Calu3 (cell line): Measurements from ENCODE around the gene TPSB2. TPM values are rescaled to one million over a fixed set of nuclear protein-coding genes. Genes with fewer than 3 reads are reported as not detected.
A peak's percentile ranks its signal among the peaks of the same experiment; 100 is the strongest.

ENCODE experiments used
- BruUV-seq: library from RNA; stranded (reverse); fragments of 400-500 nt; replicated peaks from 2 replicates; lab custom pipeline; 2021; lab: Mats Ljungman, UMichigan
- CTCF ChIA-PET: fragments of 300-600 bp; sonication (Branson Sonifier 250); formaldehyde crosslinking; loops from one replicate; lab custom pipeline; 2022; ENCODE audit warnings: antibody characterized with exemption; lab: Charles Lee
- DNase-seq: peaks from one replicate; pipeline ENCODE4 v3.0.0; 2022
- H3K27ac Mint-ChIP-seq: one replicate; pipeline ENCODE4 v1.8.0; 2022; ENCODE audit warnings: mixed read lengths; ENCODE audit not compliant: unreplicated experiment
- H3K27me3 Mint-ChIP-seq: one replicate; pipeline ENCODE4 v1.8.0; 2022; ENCODE audit warnings: mixed read lengths; ENCODE audit not compliant: unreplicated experiment
- H3K36me3 Mint-ChIP-seq: one replicate; pipeline ENCODE4 v1.8.0; 2022; ENCODE audit warnings: mild to moderate bottlenecking, moderate library complexity, mixed read lengths; ENCODE audit not compliant: insufficient read depth, unreplicated experiment
- H3K4me1 Mint-ChIP-seq: one replicate; pipeline ENCODE4 v1.8.0; 2022; ENCODE audit warnings: mild to moderate bottlenecking, low read depth, mixed read lengths; ENCODE audit not compliant: unreplicated experiment
- H3K4me3 Mint-ChIP-seq: one replicate; pipeline ENCODE4 v1.8.0; 2022; ENCODE audit warnings: mild to moderate bottlenecking, low read depth, moderate library complexity, mixed read lengths; ENCODE audit not compliant: unreplicated experiment
- H3K9me3 Mint-ChIP-seq: one replicate; pipeline ENCODE4 v1.8.0; 2022; ENCODE audit warnings: low read depth, mixed read lengths; ENCODE audit not compliant: unreplicated experiment
- CTCF ChIP-seq: fragments of 200-600 bp; IDR thresholded peaks from one replicate; pipeline ENCODE4 v1.8.0; 2022; ENCODE audit warnings: antibody characterized with exemption; ENCODE audit not compliant: unreplicated experiment
- intact Hi-C: fragments of 100-400 bp; cut with micrococcal nuclease; formaldehyde crosslinking; loops from one replicate; pipeline ENCODE4 v1.10.0; 2022; ENCODE audit not compliant: unreplicated experiment
- total RNA-seq: library from RNA; stranded (reverse); gene quantifications from 2 replicates; pipeline ENCODE4 v1.2.3, GENCODE V29; 2022

The TPSB2 gene
- total RNA-seq, 1 experiment from 2014 or later, result not detected

GRCh38 chr16:1182316-1182671, 47.7 kb downstream of the TPSB2 start:
- peak overlapping the region; percentile 21 for H3K4me3 Mint-ChIP-seq
- no TSS peak for BruUV-seq
- TF ChIP-seq CTCF, result peak; percentile 15
- H3K36me3 Mint-ChIP-seq, result no peaks in the 10 kb centered on the region
- H3K4me1 Mint-ChIP-seq, result no peaks in the 10 kb centered on the region
- H3K27ac Mint-ChIP-seq, result no peak overlapping the region
- no peaks in the 10 kb centered on the region for H3K9me3 Mint-ChIP-seq
- CTCF ChIA-PET, result interaction anchor here (0.6 to 1.4 kb wide), 4 partner anchors 24 to 125 kb away, joined by 3 to 5 read pairs (median 4); no protein-coding TSS in a partner anchor
- intact Hi-C loops, result no loop called here
- peak; percentile 72 for DNase-seq
- peaks cover 91% of the 10 kb centered on the region for H3K27me3 Mint-ChIP-seq

- H3K27ac Mint-ChIP-seq, result no peak overlapping the region
- no peak for DNase-seq
- peak overlapping the region; percentile 21 for H3K4me3 Mint-ChIP-seq
- TF ChIP-seq CTCF, result no peak
- H3K36me3 Mint-ChIP-seq, result no peaks in the 10 kb centered on the region
- intact Hi-C loops, result no loop called here
- no peaks in the 10 kb centered on the region for H3K4me1 Mint-ChIP-seq
- CTCF ChIA-PET, result interaction anchor here (0.6 to 1.4 kb wide), 5 partner anchors 24 to 125 kb away, joined by 3 to 5 read pairs (median 4); no protein-coding TSS in a partner anchor
- BruUV-seq, result no TSS peak
- H3K27me3 Mint-ChIP-seq, result peaks cover 91% of the 10 kb centered on the region
- H3K9me3 Mint-ChIP-seq, result no peaks in the 10 kb centered on the region
Observed at GRCh38 chr16:1181404-1182315, 48.3 kb downstream of the TPSB2 start.

GRCh38 chr16:1180549-1181403, 49.2 kb downstream of the TPSB2 start:
- CTCF ChIA-PET, result interaction anchor here (1.1 kb wide), 1 partner anchor 31 kb away, joined by 3 read pairs; no protein-coding TSS in a partner anchor
- intact Hi-C loops, result no loop called here

More at GRCh38 chr16:1180549-1181403, 49.2 kb downstream of the TPSB2 start:
- no peaks in the 10 kb centered on the region for H3K4me1 Mint-ChIP-seq
- no peak overlapping the region for H3K4me3 Mint-ChIP-seq
- TF ChIP-seq CTCF, result no peak
- no peak overlapping the region for H3K27ac Mint-ChIP-seq
- DNase-seq, result no peak
- BruUV-seq, result no TSS peak
- H3K9me3 Mint-ChIP-seq, result no peaks in the 10 kb centered on the region
- H3K27me3 Mint-ChIP-seq, result peaks cover 92% of the 10 kb centered on the region
- no peaks in the 10 kb centered on the region for H3K36me3 Mint-ChIP-seq

Other genes with a start within 250 kb of the TPSB2 start
- 0.92 and 1.2 TPM in 2 replicates for gene SOX8, start 248.4 kb downstream of the TPSB2 start, total RNA-seq
- not detected in 2 replicates for gene SSTR5, start 157.4 kb downstream of the TPSB2 start, total RNA-seq
- not detected in 2 replicates for gene C1QTNF8, start 133.9 kb downstream of the TPSB2 start, total RNA-seq
- gene CACNA1H, start 77.1 kb downstream of the TPSB2 start, total RNA-seq, result 0.05 TPM in 1 of 2 replicates, not detected in the other
- gene TPSG1, start 4.9 kb downstream of the TPSB2 start, total RNA-seq, result not detected in 2 replicates
- gene TPSAB1, start 10.5 kb upstream of the TPSB2 start, total RNA-seq, result not detected in 2 replicates
- gene TPSD1, start 25.9 kb upstream of the TPSB2 start, total RNA-seq, result not detected in 2 replicates
- gene UBE2I, start 79.5 kb upstream of the TPSB2 start, total RNA-seq, result 261 and 271 TPM in 2 replicates
- 2.4 and 7.0 TPM in 2 replicates for gene BAIAP3, start 103.5 kb upstream of the TPSB2 start, total RNA-seq
- gene TSR3, start 121.7 kb upstream of the TPSB2 start, total RNA-seq, result 59.4 and 72.4 TPM in 2 replicates
- 63.9 and 80.2 TPM in 2 replicates for gene GNPTG, start 121.7 kb upstream of the TPSB2 start, total RNA-seq
- gene UNKL, start 184.5 kb upstream of the TPSB2 start, total RNA-seq, result 35.5 TPM in 2 replicates
- 16.6 and 23.4 TPM in 2 replicates for gene UQCC4, start 190.6 kb upstream of the TPSB2 start, total RNA-seq
- not detected in 2 replicates for gene PERCC1, start 200.9 kb upstream of the TPSB2 start, total RNA-seq
- 3.2 and 6.1 TPM in 2 replicates for gene CCDC154, start 214.4 kb upstream of the TPSB2 start, total RNA-seq
- gene CLCN7, start 244.8 kb upstream of the TPSB2 start, total RNA-seq, result 117 and 122 TPM in 2 replicates